Liver (tissue), 3 donors: Measurements from ENCODE around the gene PMP22.

Experiments
- ATF3 ChIP-seq: IDR thresholded peaks from 2 replicates; pipeline ENCODE4 v1.6.1; 2016; ENCODE audit warnings: antibody characterized with exemption
- CTCF ChIP-seq: fragments of 150-350 bp; IDR thresholded peaks from 2 replicates; pipeline ENCODE4 v1.5.1; 2017; ENCODE audit warnings: improper control_type of control experiment, low read depth, low read length; ENCODE audit not compliant: missing input control
- EGR1 ChIP-seq, 2 donors: IDR thresholded peaks; 2 replicates each; pipeline ENCODE4 v1.6.1; 2016 to 2018; ENCODE audit warnings: antibody characterized with exemption in 2 of 2, low read depth in 2 of 2
- GABPA ChIP-seq, 2 donors: IDR thresholded peaks in 1 of 2; conservative IDR thresholded peaks in 1 of 2; 2 replicates each; pipeline ENCODE4 v1.6.1; 2016; ENCODE audit warnings: antibody characterized with exemption in 2 of 2, mild to moderate bottlenecking in 1 of 2, moderate library complexity in 1 of 2
- JUND ChIP-seq, 2 donors: IDR thresholded peaks; 2 replicates each; pipeline ENCODE4 v1.6.1; 2016; ENCODE audit warnings: antibody characterized with exemption in 2 of 2
- MAX ChIP-seq: IDR thresholded peaks from 2 replicates; pipeline ENCODE4 v1.6.1; 2016; ENCODE audit warnings: antibody characterized with exemption
- RAD21 ChIP-seq, 2 donors: IDR thresholded peaks; 2 replicates each; pipeline ENCODE4 v1.6.1; 2016; ENCODE audit warnings: antibody characterized with exemption in 2 of 2, mild to moderate bottlenecking in 2 of 2
- RXRA ChIP-seq, 2 donors: IDR thresholded peaks; 2 replicates each; pipeline ENCODE4 v1.6.1; 2017 to 2018; ENCODE audit warnings: antibody characterized with exemption in 2 of 2, mild to moderate bottlenecking in 1 of 2
- SP1 ChIP-seq: IDR thresholded peaks from 2 replicates; pipeline ENCODE4 v1.6.1; 2018; ENCODE audit warnings: antibody characterized with exemption, mild to moderate bottlenecking
- YY1 ChIP-seq: IDR thresholded peaks from 2 replicates; pipeline ENCODE4 v1.6.1; 2016; ENCODE audit warnings: antibody characterized with exemption, mild to moderate bottlenecking
- TF ChIP-seq, protein P1 (sequence below): IDR thresholded peaks from 2 replicates; pipeline ENCODE4 v1.6.1; 2016; ENCODE audit warnings: antibody characterized with exemption, mild to moderate bottlenecking
- donor health status: healthy.
- donor health status: healthy.

DNA sequence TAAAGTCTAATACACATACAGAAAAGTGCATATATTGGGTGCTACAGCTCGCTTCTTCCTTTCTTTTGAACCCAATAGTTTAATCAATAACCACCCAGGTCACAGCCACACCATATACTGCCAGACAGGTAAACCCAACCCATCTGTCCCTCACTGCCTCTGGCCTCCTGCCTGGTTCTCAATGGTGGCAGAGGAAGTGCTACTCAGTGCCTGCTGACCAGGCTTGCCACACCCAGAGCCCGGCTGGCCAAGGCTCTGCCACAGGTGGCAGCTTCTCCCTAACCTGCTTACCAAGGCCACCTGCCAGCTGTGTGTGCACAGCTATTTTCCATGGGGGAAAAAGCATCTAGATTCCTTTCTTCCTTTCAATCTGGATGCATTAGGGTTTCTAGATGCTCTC lies 584 bp downstream of the PMP22 start:
- TF ChIP-seq CTCF, result no peak
- TF ChIP-seq MAX, result no peak
- TF ChIP-seq RAD21 (IDR thresholded peaks at IDR 0.05), result no peak
- TF ChIP-seq, protein P1, sequence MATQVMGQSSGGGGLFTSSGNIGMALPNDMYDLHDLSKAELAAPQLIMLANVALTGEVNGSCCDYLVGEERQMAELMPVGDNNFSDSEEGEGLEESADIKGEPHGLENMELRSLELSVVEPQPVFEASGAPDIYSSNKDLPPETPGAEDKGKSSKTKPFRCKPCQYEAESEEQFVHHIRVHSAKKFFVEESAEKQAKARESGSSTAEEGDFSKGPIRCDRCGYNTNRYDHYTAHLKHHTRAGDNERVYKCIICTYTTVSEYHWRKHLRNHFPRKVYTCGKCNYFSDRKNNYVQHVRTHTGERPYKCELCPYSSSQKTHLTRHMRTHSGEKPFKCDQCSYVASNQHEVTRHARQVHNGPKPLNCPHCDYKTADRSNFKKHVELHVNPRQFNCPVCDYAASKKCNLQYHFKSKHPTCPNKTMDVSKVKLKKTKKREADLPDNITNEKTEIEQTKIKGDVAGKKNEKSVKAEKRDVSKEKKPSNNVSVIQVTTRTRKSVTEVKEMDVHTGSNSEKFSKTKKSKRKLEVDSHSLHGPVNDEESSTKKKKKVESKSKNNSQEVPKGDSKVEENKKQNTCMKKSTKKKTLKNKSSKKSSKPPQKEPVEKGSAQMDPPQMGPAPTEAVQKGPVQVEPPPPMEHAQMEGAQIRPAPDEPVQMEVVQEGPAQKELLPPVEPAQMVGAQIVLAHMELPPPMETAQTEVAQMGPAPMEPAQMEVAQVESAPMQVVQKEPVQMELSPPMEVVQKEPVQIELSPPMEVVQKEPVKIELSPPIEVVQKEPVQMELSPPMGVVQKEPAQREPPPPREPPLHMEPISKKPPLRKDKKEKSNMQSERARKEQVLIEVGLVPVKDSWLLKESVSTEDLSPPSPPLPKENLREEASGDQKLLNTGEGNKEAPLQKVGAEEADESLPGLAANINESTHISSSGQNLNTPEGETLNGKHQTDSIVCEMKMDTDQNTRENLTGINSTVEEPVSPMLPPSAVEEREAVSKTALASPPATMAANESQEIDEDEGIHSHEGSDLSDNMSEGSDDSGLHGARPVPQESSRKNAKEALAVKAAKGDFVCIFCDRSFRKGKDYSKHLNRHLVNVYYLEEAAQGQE, result no peak
- TF ChIP-seq EGR1 (IDR thresholded peaks at IDR 0.05; ENCODE audit: low read depth in 2 of 2), result no peak
- TF ChIP-seq ATF3, result no peak
- no peak for TF ChIP-seq YY1
- TF ChIP-seq GABPA (IDR thresholded peaks at IDR 0.05 in 1 of 2, conservative IDR thresholded peaks at IDR 0.05 in 1 of 2), result no peak
- no peak for TF ChIP-seq JUND (IDR thresholded peaks at IDR 0.05)
- TF ChIP-seq RXRA (IDR thresholded peaks at IDR 0.05), result no peak
- no peak for TF ChIP-seq SP1
